Measurements from ENCODE around the gene PCNX2.

GRCh38 chr1:233227930-233228465 lies 67.5 kb downstream of the PCNX2 start:
- TF ChIP-seq CTCF (IDR thresholded peaks at IDR 0.05; ENCODE audit: low read length), result no peak
- TF ChIP-seq EZH2phosphoT487 (IDR thresholded peaks at IDR 0.05; ENCODE audit: low read length), result no peak
